Spinal cord (tissue), 10 donors: Measurements from ENCODE around the gene OLIG2. TPM values are rescaled to one million over a fixed set of nuclear protein-coding genes. Genes with fewer than 3 reads are reported as not detected.

Source experiments
- DNase-seq, 6 donors: peaks; one replicate each; pipeline versions ENCODE4 v3.0.0 to v3.0.0-alpha.2; 2013 to 2015; ENCODE audit warnings: low spot score in 6 of 6, low read depth in 4 of 6
- H3K27ac ChIP-seq: one replicate; pipeline ENCODE4 v1.5.1; 2013; ENCODE audit warnings: low read depth, low read length, control low read depth
- H3K27me3 ChIP-seq: one replicate; pipeline ENCODE4 v1.6.1; 2013; ENCODE audit warnings: low read length; ENCODE audit not compliant: control insufficient read depth, insufficient read depth
- H3K36me3 ChIP-seq: one replicate; pipeline ENCODE4 v1.6.1; 2013; ENCODE audit warnings: low read length; ENCODE audit not compliant: control insufficient read depth, insufficient read depth
- H3K4me1 ChIP-seq: one replicate; pipeline ENCODE4 v1.6.1; 2013; ENCODE audit warnings: low read length; ENCODE audit not compliant: control insufficient read depth, insufficient read depth
- H3K4me3 ChIP-seq: one replicate; pipeline ENCODE4 v1.5.1; 2013; ENCODE audit warnings: low read depth, low read length, control low read depth
- H3K9me3 ChIP-seq: one replicate; pipeline ENCODE4 v1.6.1; 2013; ENCODE audit warnings: low read length; ENCODE audit not compliant: control insufficient read depth, insufficient read depth
- WGBS: methylation state at CpG from one replicate; pipeline ENCODE4 v1.1.5; 2013; ENCODE audit warnings: missing lambda C conversion rate; ENCODE audit not compliant: insufficient coverage; 5-methylcytosine and 5-hydroxymethylcytosine counted together
- polyA plus RNA-seq, 2 donors: library from polyadenylated mRNA; unstranded; fragments of 120-200 nt; gene quantifications; one replicate each; pipeline ENCODE4 v1.2.1, GENCODE V29; 2013; ENCODE audit not compliant: insufficient read length in 2 of 2
- total RNA-seq, 2 donors: library from RNA; depleted of rRNA in 1 of 2; stranded (reverse); fragments of 120-200 nt in 1 of 2; fragments of >200 nt in 1 of 2; gene quantifications; one replicate each; pipeline versions ENCODE4 v1.2.3 to v1.2.4, GENCODE V29; 2013 to 2014
- donor health status: healthy.

Gene OLIG2
- total and polyA plus RNA-seq, 4 donors = 42.2 to 164 (median 93.4) TPM

GRCh38 chr21:33058527-33058926, 32.8 kb downstream of the OLIG2 start:
- H3K27me3 ChIP-seq = peaks cover 32% of the 10 kb centered on the region
- H3K4me1 ChIP-seq = peaks cover 19% of the 10 kb centered on the region
- H3K4me3 ChIP-seq = no peak overlapping the region
- no peaks in the 10 kb centered on the region for H3K36me3 ChIP-seq
- DNase-seq = peak in 2 of 6 donors; percentile 61 to 70
- WGBS = 36% methylated on average over 5 of the region's 6 CpGs
- H3K9me3 ChIP-seq = no peaks in the 10 kb centered on the region
- H3K27ac ChIP-seq = no peak overlapping the region

GRCh38 chr21:33058957-33059356, 33.2 kb downstream of the OLIG2 start:
- WGBS = 57% methylated on average over 5 of the region's 6 CpGs
- Histone ChIP-seq H3K27ac (no peak overlapping the region), H3K4me3 (no peak overlapping the region), H3K36me3 (no peaks in the 10 kb centered on the region), H3K4me1 (peaks cover 23% of the 10 kb centered on the region), H3K27me3 (peaks cover 36% of the 10 kb centered on the region), H3K9me3 (no peaks in the 10 kb centered on the region)
- no peak for DNase-seq

GRCh38 chr21:33059380-33059841, 33.7 kb downstream of the OLIG2 start:
- no peak for DNase-seq
- 56% methylated on average over 2 of the region's 2 CpGs for WGBS
- peaks cover 41% of the 10 kb centered on the region for H3K27me3 ChIP-seq
- no peak overlapping the region for H3K27ac ChIP-seq
- H3K36me3 ChIP-seq = no peaks in the 10 kb centered on the region
- H3K9me3 ChIP-seq = no peaks in the 10 kb centered on the region
- H3K4me1 ChIP-seq = peaks cover 28% of the 10 kb centered on the region
- no peak overlapping the region for H3K4me3 ChIP-seq

GRCh38 chr21:33061233-33061632, 35.5 kb downstream of the OLIG2 start:
- no peak for DNase-seq
- Histone ChIP-seq H3K27me3 (peaks cover 47% of the 10 kb centered on the region), H3K4me1 (peaks cover 32% of the 10 kb centered on the region), H3K36me3 (no peaks in the 10 kb centered on the region), H3K27ac (no peak overlapping the region), H3K9me3 (no peaks in the 10 kb centered on the region), H3K4me3 (no peak overlapping the region)
- 96% methylated on average over 4 of the region's 4 CpGs for WGBS

- no peak for DNase-seq
- Histone ChIP-seq H3K27ac (no peak overlapping the region), H3K9me3 (no peaks in the 10 kb centered on the region), H3K4me3 (no peak overlapping the region), H3K4me1 (peaks cover 30% of the 10 kb centered on the region), H3K36me3 (no peaks in the 10 kb centered on the region), H3K27me3 (peaks cover 58% of the 10 kb centered on the region)
- 60% methylated on average over 1 of the region's 5 CpGs for WGBS
Observed at GRCh38 chr21:33063375-33063883, 37.7 kb downstream of the OLIG2 start.

GRCh38 chr21:33063907-33064622, 38.3 kb downstream of the OLIG2 start:
- 17% methylated on average over 11 of the region's 14 CpGs for WGBS
- DNase-seq = peak in 2 of 6 donors; percentile 72 to 76
- Histone ChIP-seq H3K36me3 (no peaks in the 10 kb centered on the region), H3K27me3 (peaks cover 64% of the 10 kb centered on the region), H3K9me3 (peaks cover under 1% of the 10 kb centered on the region), H3K4me1 (peaks cover 28% of the 10 kb centered on the region), H3K4me3 (no peak overlapping the region), H3K27ac (peak overlapping the region; percentile 68)

GRCh38 chr21:33064623-33065390, 39.1 kb downstream of the OLIG2 start:
- Histone ChIP-seq H3K4me3 (no peak overlapping the region), H3K27me3 (peaks cover 66% of the 10 kb centered on the region), H3K9me3 (peaks cover 5% of the 10 kb centered on the region), H3K27ac (peak overlapping the region; percentile 68), H3K4me1 (peaks cover 26% of the 10 kb centered on the region), H3K36me3 (no peaks in the 10 kb centered on the region)
- DNase-seq = peak in 5 of 6 donors; percentile 62 to 87 (median 62)
- 9% methylated on average over 16 of the region's 18 CpGs for WGBS

- 55% methylated on average over 6 of the region's 7 CpGs for WGBS
- Histone ChIP-seq H3K4me1 (peaks cover 39% of the 10 kb centered on the region), H3K36me3 (peaks cover 4% of the 10 kb centered on the region), H3K27me3 (peaks cover 64% of the 10 kb centered on the region), H3K9me3 (peaks cover 5% of the 10 kb centered on the region), H3K4me3 (no peak overlapping the region), H3K27ac (no peak overlapping the region)
- DNase-seq = peak in 2 of 6 donors; percentile 48 to 73
Observed at GRCh38 chr21:33067043-33067442, 41.3 kb downstream of the OLIG2 start.

GRCh38 chr21:33067457-33067856, 41.7 kb downstream of the OLIG2 start:
- 66% methylated on average over 2 of the region's 4 CpGs for WGBS
- H3K27ac ChIP-seq = no peak overlapping the region
- H3K36me3 ChIP-seq = peaks cover 4% of the 10 kb centered on the region
- H3K4me1 ChIP-seq = peaks cover 40% of the 10 kb centered on the region
- peaks cover 69% of the 10 kb centered on the region for H3K27me3 ChIP-seq
- H3K9me3 ChIP-seq = peaks cover 5% of the 10 kb centered on the region
- H3K4me3 ChIP-seq = no peak overlapping the region
- DNase-seq = no peak
